Activated CD4-positive, alpha-beta T cell treated with anti-CD3 and anti-CD28 coated beads, Interleukin-2, amount 10 ng/mL, durations not matched to agents 7 days and 5 days (primary cell): Measurements from ENCODE around the gene TRIML1. TPM values are rescaled to one million over a fixed set of nuclear protein-coding genes. Genes with fewer than 3 reads are reported as not detected.

Experiments used
- CTCF ChIA-PET: fragments of 350-600 bp; sonication (Branson Sonifier 250); formaldehyde crosslinking; loops from one replicate; lab custom pipeline; 2021; ENCODE audit warnings: antibody characterized with exemption; lab: Charles Lee
- POLR2A ChIA-PET: fragments of 350-600 bp; sonication (Branson Sonifier 250); formaldehyde crosslinking; loops from one replicate; lab custom pipeline; 2021; ENCODE audit warnings: antibody characterized with exemption; lab: Charles Lee
- DNase-seq: peaks from one replicate; pipeline ENCODE4 v3.0.0-alpha.2; 2020
- H3K27ac Mint-ChIP-seq: one replicate; pipeline ENCODE4 v1.8.0; 2021; ENCODE audit warnings: mild to moderate bottlenecking, moderate library complexity, mixed read lengths
- H3K27me3 Mint-ChIP-seq: one replicate; pipeline ENCODE4 v1.8.0; 2021; ENCODE audit warnings: mixed read lengths
- H3K36me3 Mint-ChIP-seq: one replicate; pipeline ENCODE4 v1.8.0; 2021; ENCODE audit warnings: low read depth, mixed read lengths
- H3K4me1 Mint-ChIP-seq: one replicate; pipeline ENCODE4 v1.8.0; 2021; ENCODE audit warnings: mixed read lengths
- H3K4me3 Mint-ChIP-seq: one replicate; pipeline ENCODE4 v1.8.0; 2021; ENCODE audit warnings: mild to moderate bottlenecking, moderate library complexity, mixed read lengths
- H3K9me3 Mint-ChIP-seq: one replicate; pipeline ENCODE4 v1.8.0; 2021; ENCODE audit warnings: mixed read lengths
- total RNA-seq, 2 experiments: library from RNA; stranded (reverse); gene quantifications; one replicate each; pipeline ENCODE4 v1.2.3, GENCODE V29; 2021

The TRIML1 gene, protein sequence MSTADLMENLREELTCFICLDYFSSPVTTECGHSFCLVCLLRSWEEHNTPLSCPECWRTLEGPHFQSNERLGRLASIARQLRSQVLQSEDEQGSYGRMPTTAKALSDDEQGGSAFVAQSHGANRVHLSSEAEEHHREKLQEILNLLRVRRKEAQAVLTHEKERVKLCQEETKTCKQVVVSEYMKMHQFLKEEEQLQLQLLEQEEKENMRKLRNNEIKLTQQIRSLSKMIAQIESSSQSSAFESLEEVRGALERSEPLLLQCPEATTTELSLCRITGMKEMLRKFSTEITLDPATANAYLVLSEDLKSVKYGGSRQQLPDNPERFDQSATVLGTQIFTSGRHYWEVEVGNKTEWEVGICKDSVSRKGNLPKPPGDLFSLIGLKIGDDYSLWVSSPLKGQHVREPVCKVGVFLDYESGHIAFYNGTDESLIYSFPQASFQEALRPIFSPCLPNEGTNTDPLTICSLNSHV
- not detected for total RNA-seq

DNA sequence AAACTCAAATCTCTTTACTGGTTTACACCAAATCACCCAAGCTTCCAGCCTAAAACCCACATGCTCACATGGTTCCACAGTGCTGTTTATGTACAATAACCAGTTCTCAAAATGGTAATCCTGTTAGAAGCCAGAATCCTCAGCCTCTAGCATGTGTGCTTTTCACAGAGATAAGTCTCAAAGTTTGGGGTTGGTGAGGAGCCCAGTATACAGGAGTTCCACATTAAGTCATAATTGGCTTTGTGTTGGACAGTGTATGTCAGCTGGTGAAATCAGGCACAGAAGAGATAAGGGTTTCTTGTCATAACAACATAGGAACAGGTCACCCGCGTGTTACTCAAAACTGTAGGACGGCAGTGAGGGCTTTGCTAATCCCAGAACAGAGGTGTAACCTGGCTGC lies at the start of gene TRIML1:
Gene TRIML1, plus strand, starts transcription at position 301 of the 400 bp plus-strand sequence. CDS start 118 bp downstream, outside the sequence.
- DNase-seq: no peak
- Mint-ChIP-seq H3K4me3 (no peak within 1 kb of the TSS), H3K27ac (no peak within 1 kb of the TSS), H3K4me1 (no peaks in the 10 kb centered on the region), H3K27me3 (no peaks in the 10 kb centered on the region), H3K9me3 (peaks cover 4% of the 10 kb centered on the region), H3K36me3 (no peaks in the 10 kb centered on the region)
- CTCF ChIA-PET: no interaction called here
- POLR2A ChIA-PET: no interaction called here

DNA sequence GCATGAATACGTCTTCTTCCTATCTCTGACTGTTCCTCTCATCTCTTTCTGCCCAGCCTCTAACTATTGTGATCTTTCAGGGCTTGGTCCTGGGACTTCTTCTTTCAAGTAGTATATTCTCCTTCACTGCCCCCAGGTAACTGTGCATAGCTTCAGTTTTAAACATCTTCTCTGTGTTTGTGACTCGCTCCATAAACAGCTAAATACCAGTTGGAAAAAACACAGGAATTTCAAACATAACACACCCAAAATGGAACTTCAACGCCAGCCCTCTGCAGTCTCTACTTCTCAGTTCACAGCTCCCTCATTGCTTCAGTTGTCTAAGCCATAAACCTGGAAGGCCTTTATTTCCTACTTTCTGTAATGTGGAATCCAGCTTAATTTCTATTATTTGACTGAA lies 46.4 kb upstream of the TRIML1 start:
- Mint-ChIP-seq H3K36me3 (no peaks in the 10 kb centered on the region), H3K9me3 (peaks cover 26% of the 10 kb centered on the region), H3K4me1 (no peaks in the 10 kb centered on the region), H3K27me3 (no peaks in the 10 kb centered on the region), H3K27ac (no peak overlapping the region), H3K4me3 (no peak overlapping the region)
- ChIA-PET POLR2A (no interaction called here), CTCF (no interaction called here)
- no peak for DNase-seq

DNA sequence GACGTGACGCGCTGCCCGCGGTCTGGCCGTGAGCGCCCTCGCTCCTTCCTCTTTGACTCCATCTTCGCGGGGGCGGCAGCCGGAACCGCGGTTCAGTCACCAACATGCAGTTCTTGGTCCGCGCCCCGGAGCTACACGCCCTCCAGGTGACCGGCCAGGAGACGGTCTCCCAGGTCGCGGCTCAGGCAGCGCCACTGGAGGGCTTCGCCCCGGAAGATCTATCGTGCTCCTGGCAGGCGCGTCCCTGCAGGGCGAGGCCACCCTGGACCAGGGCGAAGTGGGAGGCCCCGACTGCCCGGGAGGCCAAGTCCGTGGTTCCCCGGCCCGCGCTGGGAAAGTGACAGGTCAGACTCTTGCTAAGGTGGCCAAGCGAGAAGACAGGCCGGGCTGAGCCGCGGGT lies 32.8 kb upstream of the TRIML1 start:
- CTCF ChIA-PET: no interaction called here
- Mint-ChIP-seq H3K4me1 (no peaks in the 10 kb centered on the region), H3K27me3 (no peaks in the 10 kb centered on the region), H3K36me3 (no peaks in the 10 kb centered on the region), H3K4me3 (no peak overlapping the region), H3K9me3 (peaks cover 16% of the 10 kb centered on the region), H3K27ac (no peak overlapping the region)
- DNase-seq: no peak
- POLR2A ChIA-PET: no interaction called here

DNA sequence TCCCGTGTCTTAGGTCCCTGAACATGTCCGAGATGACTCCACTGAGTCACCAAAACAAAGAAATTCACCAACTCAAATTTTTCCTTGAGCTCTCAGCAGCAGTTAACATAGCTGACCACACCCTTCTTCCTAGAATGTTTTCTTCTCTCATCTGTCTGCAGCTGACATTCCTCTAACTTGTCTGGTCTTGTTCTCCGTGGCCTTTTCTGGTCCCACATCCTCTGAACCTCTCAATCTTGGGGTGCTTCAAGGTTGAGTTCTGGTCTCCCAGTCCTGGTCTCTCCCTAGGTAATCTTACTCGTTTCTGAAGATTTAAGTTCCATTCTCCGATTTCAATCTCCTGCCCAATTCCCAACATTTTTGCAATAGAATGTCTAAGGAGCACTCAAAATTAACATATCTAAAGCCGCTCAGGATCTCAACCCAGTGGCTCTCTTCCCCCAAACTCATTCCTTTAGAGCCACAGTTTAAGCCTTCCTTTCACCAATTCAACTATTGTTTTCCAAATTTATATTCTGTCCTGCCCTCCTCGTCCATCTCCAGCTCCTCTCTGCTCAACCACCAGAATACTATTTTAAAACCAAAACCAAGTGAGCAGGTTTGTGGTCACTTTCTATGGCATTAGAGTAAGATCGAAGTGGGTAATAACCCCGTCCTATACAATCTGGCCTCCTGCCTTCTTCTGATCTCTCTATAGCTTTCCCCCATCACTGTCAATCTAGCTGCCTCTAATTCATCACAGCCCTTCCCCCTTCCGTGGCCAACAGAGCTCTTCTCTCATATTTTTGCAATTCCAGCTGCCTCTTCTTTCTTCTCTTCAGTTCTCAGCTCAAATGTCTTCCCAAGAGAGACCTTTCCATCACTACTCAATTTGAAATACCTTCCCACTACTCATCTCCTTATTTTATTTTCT lies 31.1 kb upstream of the TRIML1 start:
- ChIA-PET CTCF (no interaction called here), POLR2A (no interaction called here)
- no peaks in the 10 kb centered on the region for H3K36me3 Mint-ChIP-seq
- no peak overlapping the region for H3K27ac Mint-ChIP-seq
- no peaks in the 10 kb centered on the region for H3K4me1 Mint-ChIP-seq
- DNase-seq: no peak
- H3K27me3 Mint-ChIP-seq: no peaks in the 10 kb centered on the region
- H3K9me3 Mint-ChIP-seq: peaks cover 15% of the 10 kb centered on the region
- no peak overlapping the region for H3K4me3 Mint-ChIP-seq

DNA sequence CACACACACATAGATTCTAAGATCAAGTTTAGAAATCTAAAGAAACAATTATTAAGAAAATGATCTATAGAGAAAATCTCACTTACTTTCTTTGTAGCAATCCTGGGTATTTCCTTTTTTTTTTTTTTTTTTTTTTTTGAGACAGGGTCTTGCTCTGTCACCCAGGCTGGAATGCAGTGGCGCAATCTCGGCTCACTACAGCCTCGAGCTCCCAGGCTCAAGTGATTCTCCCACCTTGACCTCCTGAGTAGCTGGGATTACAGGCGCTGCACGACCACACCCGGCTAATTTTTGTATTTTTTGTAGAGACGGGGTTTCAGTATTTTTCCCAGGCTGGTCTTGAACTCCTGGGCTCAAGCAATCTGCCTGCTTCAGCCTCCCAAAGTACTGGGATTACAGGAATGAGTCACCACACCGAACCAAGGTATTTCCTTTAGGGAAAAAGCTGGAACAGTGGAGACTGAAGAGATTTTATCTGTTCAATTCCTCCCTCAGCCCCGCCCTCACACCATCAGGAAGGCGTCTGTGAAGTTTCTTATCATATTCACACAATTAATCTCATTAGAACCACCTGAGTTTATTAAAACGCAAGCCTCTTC lies 30.0 kb upstream of the TRIML1 start, which contains the start of gene TRIML2:
Gene TRIML2, minus strand, starts transcription at position 447 of the 599 bp plus-strand sequence. CDS start 4,235 bp downstream, outside the sequence.
- Mint-ChIP-seq H3K27ac (no peak within 1 kb of the TSS), H3K4me3 (no peak within 1 kb of the TSS), H3K27me3 (no peaks in the 10 kb centered on the region), H3K36me3 (no peaks in the 10 kb centered on the region), H3K4me1 (no peaks in the 10 kb centered on the region), H3K9me3 (peaks cover 8% of the 10 kb centered on the region)
- ChIA-PET POLR2A (no interaction called here), CTCF (no interaction called here)
- DNase-seq: no peak

DNA sequence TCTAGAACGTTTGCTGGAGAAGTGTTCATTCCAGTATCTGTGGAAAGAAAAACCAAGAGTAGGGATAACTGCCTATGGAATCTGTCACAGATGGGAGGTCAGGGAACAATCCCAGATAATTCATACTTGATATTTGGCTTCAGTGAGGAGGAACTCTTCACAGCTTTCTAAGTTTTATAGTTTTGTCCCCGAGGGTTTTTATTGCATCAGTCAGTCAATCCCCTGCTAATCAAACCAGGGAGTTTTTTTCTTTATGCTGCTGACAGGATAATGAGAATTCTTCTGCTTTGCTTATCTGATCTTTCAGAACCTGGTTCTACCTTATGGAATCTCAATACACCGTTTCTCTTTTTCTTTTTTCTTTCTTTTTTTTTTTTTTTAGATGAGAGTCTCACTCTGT lies 29.2 kb upstream of the TRIML1 start:
- DNase-seq: no peak
- Mint-ChIP-seq H3K9me3 (peaks cover 6% of the 10 kb centered on the region), H3K4me1 (no peaks in the 10 kb centered on the region), H3K4me3 (no peak overlapping the region), H3K36me3 (no peaks in the 10 kb centered on the region), H3K27me3 (no peaks in the 10 kb centered on the region), H3K27ac (no peak overlapping the region)
- POLR2A ChIA-PET: no interaction called here
- CTCF ChIA-PET: no interaction called here

DNA sequence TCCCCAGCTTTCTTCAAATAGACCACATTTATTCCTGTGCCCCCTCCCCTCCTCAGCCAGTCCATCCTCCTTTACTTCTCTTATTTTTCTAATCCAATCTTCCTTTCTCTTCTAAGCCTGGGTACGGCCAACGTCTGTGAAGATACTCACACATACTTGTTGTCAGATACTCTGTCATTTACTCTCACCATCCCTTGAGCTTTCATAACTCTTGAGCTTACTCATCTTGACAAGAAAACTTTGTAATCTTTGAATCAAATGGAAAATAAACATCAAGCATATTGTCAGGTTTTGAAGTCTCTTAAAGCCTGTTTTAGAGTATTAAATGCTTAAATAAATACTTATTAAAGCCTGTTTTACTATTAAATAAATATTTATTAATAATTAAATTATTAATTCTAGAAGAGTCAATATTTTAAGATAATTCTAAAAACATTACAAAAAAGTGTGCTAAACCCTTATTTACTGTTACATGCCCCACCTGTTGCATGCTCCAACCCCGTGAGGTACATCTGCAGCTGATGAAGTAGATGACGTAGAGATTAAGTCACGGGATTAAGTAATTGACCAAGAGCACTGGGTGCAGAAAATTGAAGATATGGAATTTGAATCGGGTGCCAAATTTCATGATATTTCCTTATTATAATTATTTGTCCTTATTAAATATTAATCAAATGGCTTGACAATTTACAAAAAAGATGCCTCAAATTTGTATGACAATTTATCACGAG lies 28.3 kb upstream of the TRIML1 start:
- Mint-ChIP-seq H3K9me3 (peaks cover 6% of the 10 kb centered on the region), H3K4me3 (no peak overlapping the region), H3K4me1 (no peaks in the 10 kb centered on the region), H3K36me3 (no peaks in the 10 kb centered on the region), H3K27ac (no peak overlapping the region), H3K27me3 (no peaks in the 10 kb centered on the region)
- ChIA-PET CTCF (no interaction called here), POLR2A (no interaction called here)
- no peak for DNase-seq

DNA sequence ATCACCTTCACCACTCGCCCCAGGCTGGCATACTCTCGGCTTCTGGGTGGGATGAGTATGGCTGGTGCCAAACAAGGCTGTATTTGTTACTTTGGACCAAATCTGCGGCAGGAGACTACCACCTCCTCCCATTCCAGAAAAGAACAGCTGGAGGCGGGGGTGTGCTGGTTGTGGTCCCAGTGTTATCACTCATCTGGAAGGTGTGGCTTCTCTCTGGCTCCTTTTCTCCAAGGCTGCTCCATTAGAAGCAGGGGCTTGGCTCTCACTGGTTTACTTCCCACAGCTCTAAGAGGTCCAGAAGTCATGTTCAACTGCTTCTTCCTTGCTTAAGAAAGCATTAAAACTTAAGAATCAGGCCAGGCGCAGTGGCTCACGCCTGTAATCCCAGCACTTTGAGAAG lies 27.3 kb upstream of the TRIML1 start:
- Mint-ChIP-seq H3K27me3 (no peaks in the 10 kb centered on the region), H3K27ac (no peak overlapping the region), H3K4me3 (no peak overlapping the region), H3K4me1 (no peaks in the 10 kb centered on the region), H3K9me3 (peaks cover 8% of the 10 kb centered on the region), H3K36me3 (no peaks in the 10 kb centered on the region)
- POLR2A ChIA-PET: no interaction called here
- CTCF ChIA-PET: no interaction called here
- no peak for DNase-seq

DNA sequence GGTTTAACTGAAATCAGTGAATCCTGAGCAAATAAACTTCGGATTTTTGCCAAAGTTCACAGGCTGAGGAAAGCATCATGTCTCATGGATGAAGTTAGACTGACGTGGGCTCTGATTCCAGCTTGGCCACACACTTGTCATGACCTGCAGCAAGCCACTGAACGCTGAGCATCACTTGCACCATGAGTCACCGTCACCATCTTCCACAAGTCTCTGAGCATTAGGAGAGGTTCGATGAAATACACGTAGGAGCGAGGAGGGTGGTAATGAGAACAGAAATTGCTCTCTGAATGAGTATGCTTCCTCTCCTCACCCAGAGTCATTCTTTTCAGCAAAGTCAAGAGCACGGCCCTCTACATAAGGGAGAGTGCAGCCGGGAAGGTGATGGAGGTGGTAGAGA lies 26.1 kb upstream of the TRIML1 start:
- no peak for DNase-seq
- Mint-ChIP-seq H3K36me3 (no peaks in the 10 kb centered on the region), H3K4me3 (no peak overlapping the region), H3K27ac (no peak overlapping the region), H3K9me3 (peaks cover 10% of the 10 kb centered on the region), H3K27me3 (no peaks in the 10 kb centered on the region), H3K4me1 (no peaks in the 10 kb centered on the region)
- POLR2A ChIA-PET: no interaction called here
- CTCF ChIA-PET: interaction anchor here (0.6 kb wide), 1 partner anchor 137 kb away, joined by 4 read pairs; no protein-coding TSS in a partner anchor

DNA sequence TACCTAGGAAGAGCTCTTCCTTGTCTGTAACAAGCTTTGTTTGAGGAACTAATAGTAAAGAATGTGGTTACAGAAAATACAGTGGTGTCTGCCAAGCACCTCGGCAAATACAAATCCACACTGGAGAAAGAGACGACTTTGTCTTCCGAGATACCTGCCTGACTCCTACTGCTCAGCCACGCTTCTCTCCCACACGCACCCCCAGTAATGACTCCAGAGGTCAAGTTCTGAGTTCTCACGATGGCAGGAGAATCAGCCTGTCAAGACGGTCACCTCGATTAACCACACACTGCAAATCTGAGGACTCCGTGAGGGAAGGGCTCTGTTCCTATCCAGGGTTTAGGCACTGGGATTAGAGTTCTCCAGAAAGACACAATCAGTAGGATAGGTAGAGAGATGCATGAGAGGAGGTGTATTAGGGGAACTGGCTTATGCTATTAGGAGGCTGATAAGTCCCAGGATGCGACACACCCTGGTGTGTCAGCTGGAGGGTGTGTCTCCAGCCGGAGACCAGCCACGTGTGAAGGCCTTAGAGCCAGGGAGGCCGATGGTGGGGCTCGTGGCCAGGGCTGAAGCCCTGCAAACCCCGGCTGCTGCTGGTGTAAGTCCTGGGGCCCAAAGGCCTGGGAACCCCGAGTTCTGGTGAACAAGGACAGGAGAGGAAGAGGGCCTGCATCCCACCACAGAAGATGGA lies 21.5 kb upstream of the TRIML1 start:
- Mint-ChIP-seq H3K4me3 (no peak overlapping the region), H3K27ac (no peak overlapping the region), H3K36me3 (no peaks in the 10 kb centered on the region), H3K27me3 (no peaks in the 10 kb centered on the region), H3K9me3 (peaks cover 11% of the 10 kb centered on the region), H3K4me1 (no peaks in the 10 kb centered on the region)
- POLR2A ChIA-PET: no interaction called here
- no peak for DNase-seq
- CTCF ChIA-PET: no interaction called here

DNA sequence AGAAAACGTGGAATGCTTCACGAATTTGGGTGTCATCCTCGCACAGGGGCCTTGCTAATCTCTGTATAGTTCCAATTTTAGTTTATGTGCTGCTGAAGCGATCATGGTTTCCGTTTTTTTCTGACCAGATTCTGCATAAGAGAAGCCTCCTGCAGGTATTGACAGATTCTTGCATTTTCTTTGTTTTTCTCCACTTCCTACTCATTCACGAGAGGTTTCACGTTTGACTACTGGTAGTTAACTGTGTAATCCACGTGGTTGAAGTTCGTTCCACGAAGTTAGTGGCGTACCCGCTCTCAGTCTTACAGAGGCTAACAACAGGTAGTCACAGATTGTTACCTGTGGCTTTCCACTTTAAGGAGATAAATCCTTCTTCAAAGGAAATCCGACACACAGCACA lies 17.7 kb upstream of the TRIML1 start:
- ChIA-PET POLR2A (no interaction called here), CTCF (no interaction called here)
- Mint-ChIP-seq H3K27ac (no peak overlapping the region), H3K4me1 (no peaks in the 10 kb centered on the region), H3K27me3 (no peaks in the 10 kb centered on the region), H3K4me3 (no peak overlapping the region), H3K36me3 (no peaks in the 10 kb centered on the region), H3K9me3 (peaks cover 15% of the 10 kb centered on the region)
- DNase-seq: no peak
